Caco-2 (cell line): ENCODE data around the gene HCRTR1. TPM values are rescaled to one million over a fixed set of nuclear protein-coding genes. Genes with fewer than 3 reads are reported as not detected.
A peak's percentile ranks its signal among the peaks of the same experiment; 100 is the strongest.

ENCODE experiments used
- BruUV-seq: library from RNA; stranded (reverse); fragments of 400-500 nt; replicated peaks from 2 replicates; lab custom pipeline; 2021; lab: Mats Ljungman, UMichigan
- CTCF ChIA-PET: fragments of 300-600 bp; sonication (Branson Sonifier 250); formaldehyde crosslinking; loops from one replicate; lab custom pipeline; 2022; ENCODE audit warnings: antibody characterized with exemption; lab: Charles Lee
- POLR2A ChIA-PET: fragments of 300-600 bp; sonication (Branson Sonifier 250); formaldehyde crosslinking; loops from one replicate; lab custom pipeline; 2022; ENCODE audit warnings: antibody characterized with exemption; lab: Charles Lee
- DNase-seq, 2 experiments: peaks; one replicate each; pipeline versions ENCODE4 v3.0.0 to v3.0.0-alpha.2; 2020 to 2022
- H3K27me3 ChIP-seq: replicated peaks from 2 replicates; pipeline ENCODE4 v1.6.0; 2011; ENCODE audit warnings: low read length; ENCODE audit not compliant: control insufficient read depth, insufficient read depth
- H3K36me3 ChIP-seq: 2 replicates; pipeline ENCODE4 v1.5.1; 2011; ENCODE audit warnings: low read length; ENCODE audit not compliant: control insufficient read depth, insufficient read depth
- H3K4me1 ChIP-seq: fragments of 250-450 bp; sonication (Bioruptor Pico); 2 replicates; pipeline ENCODE4 v1.5.1; 2020; ENCODE audit warnings: mild to moderate bottlenecking
- H3K4me3 ChIP-seq: 2 replicates; pipeline ENCODE4 v1.5.1; 2011; ENCODE audit warnings: low read depth, mild to moderate bottlenecking, control low read depth, low read length
- H3K9me3 ChIP-seq: fragments of 250-450 bp; sonication (Bioruptor Pico); 2 replicates; pipeline ENCODE4 v1.5.1; 2020; ENCODE audit warnings: mild to moderate bottlenecking, moderate library complexity
- H3K27ac Mint-ChIP-seq: one replicate; pipeline ENCODE4 v1.8.0; 2022; ENCODE audit warnings: mixed read lengths; ENCODE audit not compliant: unreplicated experiment
- H3K27me3 Mint-ChIP-seq: one replicate; pipeline ENCODE4 v1.8.0; 2022; ENCODE audit warnings: mixed read lengths; ENCODE audit not compliant: insufficient read depth, unreplicated experiment
- H3K36me3 Mint-ChIP-seq: one replicate; pipeline ENCODE4 v1.8.0; 2022; ENCODE audit warnings: mild to moderate bottlenecking, mixed read lengths; ENCODE audit not compliant: insufficient read depth, unreplicated experiment
- H3K4me1 Mint-ChIP-seq: one replicate; pipeline ENCODE4 v1.8.0; 2022; ENCODE audit warnings: low read depth, mixed read lengths; ENCODE audit not compliant: unreplicated experiment
- H3K4me3 Mint-ChIP-seq: one replicate; pipeline ENCODE4 v1.8.0; 2022; ENCODE audit warnings: mild to moderate bottlenecking, moderate library complexity, mixed read lengths; ENCODE audit not compliant: unreplicated experiment
- H3K9me3 Mint-ChIP-seq: one replicate; pipeline ENCODE4 v1.8.0; 2022; ENCODE audit warnings: mixed read lengths; ENCODE audit not compliant: unreplicated experiment
- intact Hi-C: fragments of 100-400 bp; cut with micrococcal nuclease; formaldehyde crosslinking; loops from one replicate; pipeline ENCODE4 v1.10.0; 2022; ENCODE audit not compliant: unreplicated experiment
- total RNA-seq: library from RNA; stranded (reverse); gene quantifications from 2 replicates; pipeline ENCODE4 v1.2.3, GENCODE V29; 2022
- TF ChIP-seq, protein P1 (sequence below), 2 experiments: fragments of 200-600 bp in 1 of 2; IDR thresholded peaks; 1 replicate in 1 of 2; 2 replicates in 1 of 2; pipeline versions ENCODE4 v1.5.1 to v1.8.0; 2011 to 2022; ENCODE audit warnings: antibody characterized with exemption in 1 of 2, control low read depth in 1 of 2, inconsistent platforms in 1 of 2, low read depth in 1 of 2, low read length in 1 of 2, mild to moderate bottlenecking in 1 of 2, moderate library complexity in 1 of 2; ENCODE audit not compliant: insufficient read depth in 1 of 2, severe bottlenecking in 1 of 2, unreplicated experiment in 1 of 2

The HCRTR1 gene
- total RNA-seq, 1 experiment from 2014 or later, result not detected

DNA sequence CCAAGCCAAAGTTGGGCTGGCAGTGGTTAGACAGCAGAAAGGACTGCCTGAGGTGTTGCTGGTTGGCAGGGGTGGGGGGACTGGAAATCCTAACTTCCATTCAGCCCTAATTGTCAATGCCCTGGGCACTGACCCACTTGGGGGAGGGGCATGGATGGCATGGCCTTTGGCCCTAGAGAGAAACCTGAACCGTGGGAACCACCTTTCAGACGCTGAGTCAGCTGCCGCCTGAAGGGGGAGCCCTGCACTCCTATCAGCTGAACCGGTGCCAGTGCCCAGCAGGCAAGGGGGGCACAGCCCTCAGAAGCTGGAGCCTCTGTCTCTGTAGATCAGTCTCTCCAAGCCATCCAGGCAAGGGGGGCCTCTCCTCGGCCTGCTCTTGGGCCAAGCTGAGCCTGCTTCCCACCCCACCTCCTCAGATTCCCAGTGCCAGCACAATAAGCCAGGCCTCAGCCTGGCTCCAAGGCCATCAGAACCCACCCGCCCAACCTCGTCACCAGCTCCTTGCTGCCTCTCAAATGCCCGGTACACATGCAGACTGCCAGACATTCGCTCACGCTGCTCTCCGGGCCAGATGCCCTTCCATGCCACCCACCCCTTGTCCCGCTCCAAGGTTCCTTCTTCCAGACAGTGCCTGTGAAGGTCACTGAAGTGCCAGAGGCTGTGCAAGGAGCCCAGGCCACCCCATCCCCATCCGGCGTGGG lies 29.6 kb upstream of the HCRTR1 start:
- H3K36me3 Mint-ChIP-seq, result peaks cover 49% of the 10 kb centered on the region
- H3K4me3 Mint-ChIP-seq, result no peak overlapping the region
- Histone ChIP-seq H3K36me3 (no peaks in the 10 kb centered on the region), H3K27me3 (no peaks in the 10 kb centered on the region), H3K9me3 (no peaks in the 10 kb centered on the region), H3K4me3 (no peak overlapping the region), H3K4me1 (peaks cover 23% of the 10 kb centered on the region)
- TF ChIP-seq, protein P1, sequence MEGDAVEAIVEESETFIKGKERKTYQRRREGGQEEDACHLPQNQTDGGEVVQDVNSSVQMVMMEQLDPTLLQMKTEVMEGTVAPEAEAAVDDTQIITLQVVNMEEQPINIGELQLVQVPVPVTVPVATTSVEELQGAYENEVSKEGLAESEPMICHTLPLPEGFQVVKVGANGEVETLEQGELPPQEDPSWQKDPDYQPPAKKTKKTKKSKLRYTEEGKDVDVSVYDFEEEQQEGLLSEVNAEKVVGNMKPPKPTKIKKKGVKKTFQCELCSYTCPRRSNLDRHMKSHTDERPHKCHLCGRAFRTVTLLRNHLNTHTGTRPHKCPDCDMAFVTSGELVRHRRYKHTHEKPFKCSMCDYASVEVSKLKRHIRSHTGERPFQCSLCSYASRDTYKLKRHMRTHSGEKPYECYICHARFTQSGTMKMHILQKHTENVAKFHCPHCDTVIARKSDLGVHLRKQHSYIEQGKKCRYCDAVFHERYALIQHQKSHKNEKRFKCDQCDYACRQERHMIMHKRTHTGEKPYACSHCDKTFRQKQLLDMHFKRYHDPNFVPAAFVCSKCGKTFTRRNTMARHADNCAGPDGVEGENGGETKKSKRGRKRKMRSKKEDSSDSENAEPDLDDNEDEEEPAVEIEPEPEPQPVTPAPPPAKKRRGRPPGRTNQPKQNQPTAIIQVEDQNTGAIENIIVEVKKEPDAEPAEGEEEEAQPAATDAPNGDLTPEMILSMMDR (IDR thresholded peaks at IDR 0.05; ENCODE audit: insufficient read depth in 1 of 2, low read depth in 1 of 2, low read length in 1 of 2, severe bottlenecking in 1 of 2, unreplicated experiment in 1 of 2), result peak; percentile 33 to 39
- DNase-seq, result no peak
- CTCF ChIA-PET, result no interaction called here
- H3K27ac Mint-ChIP-seq, result no peak overlapping the region
- intact Hi-C loops, result no loop called here
- no TSS peak for BruUV-seq
- H3K4me1 Mint-ChIP-seq, result peaks cover 13% of the 10 kb centered on the region
- no peaks in the 10 kb centered on the region for H3K27me3 Mint-ChIP-seq
- no peaks in the 10 kb centered on the region for H3K9me3 Mint-ChIP-seq
- POLR2A ChIA-PET, result interaction anchor here (0.6 kb wide), 1 partner anchor 13 kb away, joined by 4 read pairs; no protein-coding TSS in a partner anchor

DNA sequence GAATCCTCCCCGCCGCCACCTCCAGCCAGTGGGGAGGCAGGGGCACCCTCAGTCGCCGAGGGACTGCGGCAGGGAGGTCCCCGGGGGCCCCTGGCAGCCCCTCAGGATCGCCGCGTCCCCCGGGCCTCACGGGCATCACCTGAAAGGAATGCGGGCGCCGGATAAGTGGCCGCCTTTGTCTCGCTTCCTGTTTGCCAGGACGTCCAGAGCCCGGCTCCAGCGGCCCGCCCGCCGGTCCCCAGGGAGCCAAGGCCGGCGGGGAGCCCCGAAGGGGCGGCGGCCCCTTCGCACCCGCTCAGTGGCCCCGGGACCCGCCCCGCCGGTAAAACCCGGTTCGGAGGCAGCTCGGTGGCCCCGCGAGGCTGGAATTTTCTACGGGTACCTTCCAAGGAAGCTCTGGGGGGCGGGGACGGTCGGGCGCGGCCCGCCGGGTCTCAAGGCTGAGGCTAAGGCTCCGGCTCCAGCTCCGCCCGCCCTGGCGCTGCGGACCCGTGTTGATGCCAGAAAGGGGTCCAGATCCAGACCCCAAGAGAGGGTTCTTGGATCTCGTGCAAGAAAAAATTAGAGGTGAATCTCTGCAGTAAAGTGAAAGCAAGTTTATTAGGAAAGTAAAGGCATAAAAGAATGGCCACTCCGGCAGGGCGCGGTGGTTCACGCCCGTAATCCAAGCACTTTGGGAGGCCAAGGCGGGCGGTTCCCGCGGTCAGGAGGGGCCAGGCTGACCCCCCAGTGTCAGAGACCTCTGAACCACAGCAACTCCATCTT lies 28.6 kb upstream of the HCRTR1 start:
- POLR2A ChIA-PET, result no interaction called here
- no peak overlapping the region for H3K4me3 Mint-ChIP-seq
- peak overlapping the region; percentile 69 for H3K27ac Mint-ChIP-seq
- Histone ChIP-seq H3K36me3 (no peaks in the 10 kb centered on the region), H3K4me1 (peaks cover 23% of the 10 kb centered on the region), H3K27me3 (no peaks in the 10 kb centered on the region), H3K4me3 (no peak overlapping the region), H3K9me3 (no peaks in the 10 kb centered on the region)
- H3K9me3 Mint-ChIP-seq, result no peaks in the 10 kb centered on the region
- TF ChIP-seq, protein P1 (IDR thresholded peaks at IDR 0.05; ENCODE audit: insufficient read depth in 1 of 2, low read depth in 1 of 2, low read length in 1 of 2, severe bottlenecking in 1 of 2, unreplicated experiment in 1 of 2), result no peak
- H3K27me3 Mint-ChIP-seq, result no peaks in the 10 kb centered on the region
- BruUV-seq, result no TSS peak
- CTCF ChIA-PET, result no interaction called here
- no peak for DNase-seq
- H3K36me3 Mint-ChIP-seq, result peaks cover 40% of the 10 kb centered on the region
- H3K4me1 Mint-ChIP-seq, result peaks cover 13% of the 10 kb centered on the region
- intact Hi-C loops, result no loop called here

DNA sequence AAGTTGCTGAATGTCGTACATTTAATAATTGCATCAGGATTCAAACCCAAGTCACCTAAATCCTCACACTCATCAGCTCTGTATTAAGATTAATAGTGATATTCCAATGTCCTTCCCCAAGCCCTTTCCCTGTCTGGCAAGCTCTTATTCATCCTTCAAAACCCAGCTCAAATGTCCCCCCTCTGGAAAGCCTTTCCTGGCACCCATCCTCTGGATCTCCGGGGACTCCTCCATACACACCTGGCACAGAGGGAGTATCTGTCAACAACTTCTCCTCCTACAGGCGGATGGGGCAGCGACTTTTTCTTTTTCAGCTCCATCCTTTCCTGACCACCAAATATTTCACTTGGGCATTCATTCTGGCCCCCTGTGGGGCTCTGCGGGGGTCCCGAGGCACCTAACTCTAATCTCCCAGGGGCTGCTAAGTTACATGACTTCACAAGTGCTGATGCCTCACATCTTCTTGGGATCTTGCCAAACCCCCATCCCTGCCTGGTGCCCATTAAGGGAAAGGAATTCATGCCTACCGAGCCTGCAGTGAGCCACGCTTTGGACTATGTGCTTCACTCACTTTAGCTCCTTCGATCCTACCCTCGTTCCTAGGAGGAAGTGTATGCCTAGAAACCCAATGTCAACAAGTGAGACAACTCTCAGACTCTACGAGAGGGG lies 25.9 kb upstream of the HCRTR1 start:
- no peak for DNase-seq
- BruUV-seq, result TSS peak; percentile 25
- no peak overlapping the region for H3K4me3 ChIP-seq
- H3K27me3 ChIP-seq, result no peaks in the 10 kb centered on the region
- H3K9me3 ChIP-seq, result no peaks in the 10 kb centered on the region
- Mint-ChIP-seq H3K27ac (peak overlapping the region; percentile 67), H3K27me3 (no peaks in the 10 kb centered on the region), H3K4me3 (no peak overlapping the region), H3K9me3 (no peaks in the 10 kb centered on the region), H3K36me3 (peaks cover 27% of the 10 kb centered on the region), H3K4me1 (peaks cover 13% of the 10 kb centered on the region)
- POLR2A ChIA-PET, result no interaction called here
- H3K4me1 ChIP-seq, result peaks cover 23% of the 10 kb centered on the region
- intact Hi-C loops, result loop anchor here (2.0 kb wide), 1 partner anchor 15 kb away; the partner anchor contains the start of gene TINAGL1
- CTCF ChIA-PET, result interaction anchor here (2.2 kb wide), 1 partner anchor 43 kb away, joined by 6 read pairs; no protein-coding TSS in a partner anchor
- TF ChIP-seq, protein P1 (IDR thresholded peaks at IDR 0.05; ENCODE audit: insufficient read depth in 1 of 2, low read depth in 1 of 2, low read length in 1 of 2, severe bottlenecking in 1 of 2, unreplicated experiment in 1 of 2), result no peak
- no peaks in the 10 kb centered on the region for H3K36me3 ChIP-seq
